Effector CD8-positive, alpha-beta T cell (primary cell): ENCODE results near the gene OR7A10.

ENCODE experiments used
- DNase-seq: peaks from one replicate; lab custom pipeline; 2025; lab: John Stamatoyannopoulos, UW
- total RNA-seq, 4 experiments: gene quantifications; one replicate each; lab custom pipeline; 2026; lab: John Stamatoyannopoulos, UW

The OR7A10 gene
- total RNA-seq: 0 reads per million in 4 experiments

DNA sequence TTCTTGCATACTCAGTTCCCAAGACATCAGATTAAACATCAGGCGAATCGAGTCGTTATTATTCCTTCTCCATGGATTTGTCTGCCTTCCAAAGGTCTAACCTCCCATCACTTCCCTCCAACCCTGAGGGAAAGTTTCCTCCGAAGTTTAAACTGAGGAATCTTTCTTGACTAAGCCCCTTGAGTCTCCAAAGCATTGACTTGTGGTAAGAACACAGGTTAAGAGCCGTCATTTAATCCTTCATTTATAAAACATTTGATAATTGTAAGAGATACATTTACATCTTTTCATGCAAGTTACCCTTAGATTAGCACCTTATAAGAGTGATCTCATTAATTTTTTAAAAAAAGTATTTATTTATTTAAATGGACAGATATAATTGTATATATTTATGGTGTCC lies at the start of gene OR7A10:
Gene OR7A10, minus strand, starts transcription at position 101 of the 400 bp plus-strand sequence. CDS start 7,045 bp downstream, outside the sequence.
- no peak for DNase-seq

DNA sequence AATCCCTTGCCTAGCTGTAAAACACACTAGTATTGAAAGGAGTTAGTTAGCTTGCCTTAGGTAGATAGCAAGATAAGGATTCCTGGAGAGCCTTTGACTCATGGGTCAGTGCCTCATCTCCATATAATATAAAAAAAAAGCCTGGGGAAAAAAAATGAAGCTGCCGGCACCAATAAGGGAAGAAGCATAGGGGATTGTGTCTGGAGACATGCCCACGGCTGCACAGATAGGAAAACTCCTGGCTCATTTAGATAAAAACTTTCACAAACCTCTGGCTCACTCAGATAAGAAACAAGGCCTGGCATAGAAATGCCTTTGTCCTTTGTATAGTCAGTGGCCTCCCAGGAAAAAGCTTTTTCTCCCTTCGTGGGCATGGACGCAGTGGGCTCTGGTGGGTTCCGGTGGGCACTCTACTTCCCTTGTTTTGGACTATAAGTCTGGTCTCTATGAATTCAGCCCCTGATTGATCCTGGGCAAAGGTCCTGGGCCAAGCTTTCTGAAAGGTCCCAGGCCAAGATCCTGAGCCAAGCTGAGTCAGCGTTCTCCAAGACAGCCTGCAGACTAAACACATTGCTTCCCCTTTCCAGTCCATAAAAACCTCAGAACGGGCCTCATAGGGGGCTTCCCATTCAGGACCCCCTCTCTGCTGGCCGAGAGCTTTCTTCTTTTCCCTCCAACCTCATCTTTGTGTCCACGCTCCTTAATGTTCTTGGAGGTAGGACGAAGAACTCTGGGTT lies 42.1 kb upstream of the OR7A10 start:
- DNase-seq: no peak

DNA sequence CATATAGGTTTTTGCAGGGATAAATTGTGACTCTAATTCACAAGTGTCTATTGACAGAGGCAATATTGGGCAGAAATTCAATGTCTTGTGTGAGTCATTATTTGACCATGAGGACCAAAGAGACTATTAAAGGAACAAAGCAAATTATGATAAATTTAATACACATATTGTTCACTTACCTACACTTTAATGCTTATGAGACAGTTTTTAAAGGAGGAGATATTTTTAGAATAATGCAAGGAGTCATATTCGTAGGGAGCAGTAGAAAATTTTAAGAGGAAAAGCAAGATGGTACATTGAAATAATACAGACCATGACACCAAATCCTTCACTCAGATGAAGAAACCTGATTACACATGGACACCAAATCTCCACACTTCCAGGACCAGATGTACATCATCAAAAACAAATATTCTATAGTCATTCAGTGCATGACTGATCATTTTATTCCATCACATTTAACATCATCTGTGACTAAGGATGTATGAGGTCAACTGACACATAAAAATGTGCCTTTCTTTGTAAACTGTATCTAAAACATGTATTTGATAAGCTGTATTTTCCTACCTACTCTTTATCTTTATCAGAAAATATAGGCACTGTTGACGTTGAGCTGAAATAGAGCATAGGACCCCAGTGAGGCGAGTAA lies 41.4 kb upstream of the OR7A10 start:
- no peak for DNase-seq

DNA sequence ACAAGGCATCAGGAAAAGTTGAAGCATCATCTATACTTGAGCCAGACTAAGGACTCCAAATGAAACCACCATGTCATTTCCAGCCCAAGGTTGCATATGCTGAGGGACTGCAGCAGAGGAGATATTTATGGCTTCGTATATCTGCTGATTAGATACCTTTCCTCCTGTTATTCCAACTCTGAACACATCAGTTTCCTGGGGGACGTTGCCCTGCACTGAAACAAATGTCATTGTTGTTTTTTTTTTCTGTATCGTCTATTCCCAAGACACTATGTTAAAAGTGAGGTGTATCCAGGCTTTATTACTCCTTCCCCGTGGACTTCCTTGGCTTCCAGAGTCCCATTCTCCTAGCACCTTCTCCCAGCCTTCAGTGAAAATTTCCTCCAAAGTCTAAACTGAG lies 37.3 kb upstream of the OR7A10 start, which contains the start of gene OR7A17:
Gene OR7A17, minus strand, starts transcription at position 101 of the 400 bp plus-strand sequence. CDS start 4,777 bp downstream, outside the sequence.
- DNase-seq: no peak

DNA sequence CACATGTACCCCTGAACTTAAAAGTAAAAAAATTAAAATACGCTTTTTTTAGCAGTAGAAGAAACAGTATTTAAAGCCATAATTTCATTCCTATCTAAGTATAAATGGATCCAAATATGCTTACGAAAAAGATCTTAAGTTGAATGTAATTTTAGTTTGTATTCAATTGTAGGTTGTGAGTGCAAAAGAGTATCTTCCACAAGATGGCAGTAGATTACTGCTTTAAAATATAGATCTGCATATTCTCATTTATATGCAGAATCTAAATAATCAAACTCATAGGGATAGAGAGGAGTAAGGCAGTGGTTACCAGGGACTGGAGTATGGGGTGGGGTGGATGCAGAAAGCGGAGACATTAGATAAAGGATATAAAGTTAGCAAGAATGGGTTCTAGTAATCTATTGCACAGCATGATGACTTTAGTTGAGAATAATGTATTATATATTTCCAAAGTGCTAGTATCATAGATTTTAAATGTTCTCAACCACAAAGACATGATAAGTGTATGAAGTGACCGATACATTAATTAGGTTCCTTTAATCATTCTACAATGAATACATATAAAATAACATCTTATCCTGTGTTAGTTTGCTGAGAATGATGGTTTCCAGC lies 23.0 kb upstream of the OR7A10 start:
- DNase-seq: no peak

DNA sequence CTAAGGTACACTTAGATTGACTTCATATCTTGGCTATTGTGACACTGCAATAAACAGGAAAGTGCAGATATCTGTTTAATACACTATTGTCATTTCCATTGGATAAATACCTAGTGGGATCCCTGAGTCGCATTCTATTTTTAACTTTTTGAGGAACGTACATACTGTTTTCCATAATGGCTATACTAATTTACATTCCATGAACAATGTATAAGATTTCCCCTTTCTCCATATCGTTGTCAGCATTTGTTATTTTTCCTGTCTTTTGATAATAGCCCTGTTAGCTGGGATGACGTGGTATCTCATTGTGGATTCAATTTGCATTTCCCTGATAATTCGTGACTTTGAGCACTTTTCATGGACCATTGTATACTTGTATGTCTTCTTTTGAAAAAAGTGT lies 19.8 kb upstream of the OR7A10 start:
- DNase-seq: no peak

DNA sequence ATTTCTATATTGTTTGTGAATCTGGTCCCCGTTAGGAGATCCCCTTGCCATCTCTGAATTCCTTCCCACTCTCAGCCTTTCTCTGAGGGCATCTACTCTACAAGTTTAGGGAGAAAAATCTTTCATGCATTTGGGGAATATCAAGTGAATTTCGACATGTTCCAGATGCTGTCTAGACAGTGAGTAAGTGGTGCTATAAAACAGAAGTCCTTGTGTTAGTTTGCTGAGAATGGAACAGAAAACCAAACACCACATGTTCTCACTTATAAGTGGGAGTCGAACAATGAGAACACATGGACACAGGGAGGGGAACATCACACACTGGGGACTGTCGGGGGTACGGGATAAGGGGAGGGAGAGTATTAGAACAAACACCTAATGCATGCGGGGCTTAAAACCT lies 5.1 kb downstream of the OR7A10 start:
- no peak for DNase-seq

DNA sequence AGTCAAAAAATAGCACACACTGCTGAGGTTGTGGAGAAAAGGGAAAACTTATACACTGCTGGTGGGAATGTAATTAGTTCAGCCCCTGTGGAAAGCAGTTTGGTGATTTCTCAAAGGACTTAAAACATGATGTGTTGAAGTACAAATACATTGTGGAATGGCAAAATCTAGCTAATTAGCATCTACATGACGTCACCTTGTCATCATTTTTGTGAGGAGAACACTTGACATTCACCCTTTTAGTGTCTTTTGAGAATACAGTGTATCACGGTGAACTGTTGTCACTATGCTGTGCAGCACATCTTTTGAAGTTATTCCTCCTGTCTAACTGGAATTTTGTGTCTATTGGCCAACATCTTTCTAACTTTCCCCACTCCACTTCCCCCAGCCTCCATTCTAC lies 5.6 kb downstream of the OR7A10 start:
- DNase-seq: no peak

DNA sequence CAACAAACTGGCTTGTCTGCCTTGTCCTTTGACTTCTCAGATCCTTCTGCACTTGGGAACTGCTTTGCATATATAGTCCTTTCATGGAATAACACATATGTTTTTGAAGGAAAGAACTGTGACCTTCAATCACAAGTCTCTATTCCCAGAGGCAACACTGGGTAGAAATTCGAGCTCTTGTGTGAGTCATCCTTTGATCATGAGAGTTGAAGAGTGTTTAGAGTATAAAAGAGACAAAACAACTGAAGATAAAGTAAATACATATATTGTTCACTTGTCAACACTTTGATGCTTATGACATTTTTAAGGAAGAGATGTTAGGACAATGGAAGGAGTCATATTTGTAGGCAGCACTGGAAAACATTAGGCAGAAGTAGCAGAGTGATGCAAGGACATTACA lies 8.5 kb downstream of the OR7A10 start:
- DNase-seq: no peak

DNA sequence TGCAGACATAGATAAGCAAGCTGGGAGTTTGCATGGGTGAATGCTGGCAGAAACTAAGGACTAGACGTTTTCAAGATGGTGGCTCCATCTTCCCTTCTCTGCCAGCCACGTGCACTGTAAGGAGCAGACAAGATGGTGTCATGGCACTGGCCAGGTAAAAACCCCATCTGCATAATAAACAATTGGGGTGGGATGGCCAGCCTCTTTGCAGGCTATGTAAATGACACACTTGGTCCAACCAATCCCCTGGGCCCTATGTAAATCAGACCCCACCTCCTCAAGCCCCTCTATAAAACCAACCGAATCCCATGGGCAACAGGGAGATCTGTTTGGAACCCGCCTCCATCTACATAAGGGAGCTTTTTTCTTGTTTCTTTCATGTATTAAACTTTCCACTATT lies 11.3 kb downstream of the OR7A10 start:
- DNase-seq: no peak

DNA sequence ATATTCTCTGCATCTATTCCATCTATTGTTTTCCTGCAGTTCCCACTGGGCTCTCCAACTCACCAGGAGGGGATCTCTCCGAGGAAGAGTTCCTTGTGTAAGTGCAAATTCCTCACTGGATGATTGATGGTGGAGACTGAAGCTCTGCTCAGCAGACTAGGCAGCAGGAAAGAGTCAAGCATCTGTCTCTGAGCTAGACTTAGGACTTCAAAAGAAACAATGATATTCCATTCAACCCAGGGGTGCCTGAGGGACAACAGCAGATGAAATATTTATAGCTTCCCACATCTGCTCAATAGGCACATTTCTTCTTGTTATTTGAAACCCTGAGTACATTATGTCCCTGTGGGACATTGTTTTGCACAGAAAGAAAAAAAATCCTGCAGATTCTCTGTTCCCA lies 13.7 kb downstream of the OR7A10 start, which contains the start of the genes OR7A5 and OR7C1:
Gene OR7A5, minus strand, starts transcription at position 175 of the 400 bp plus-strand sequence. CDS start 6,944 bp downstream, outside the sequence.
Gene OR7C1, minus strand, starts transcription at position 175 of the 400 bp plus-strand sequence. CDS start 35,049 bp downstream, outside the sequence.
- DNase-seq: no peak

DNA sequence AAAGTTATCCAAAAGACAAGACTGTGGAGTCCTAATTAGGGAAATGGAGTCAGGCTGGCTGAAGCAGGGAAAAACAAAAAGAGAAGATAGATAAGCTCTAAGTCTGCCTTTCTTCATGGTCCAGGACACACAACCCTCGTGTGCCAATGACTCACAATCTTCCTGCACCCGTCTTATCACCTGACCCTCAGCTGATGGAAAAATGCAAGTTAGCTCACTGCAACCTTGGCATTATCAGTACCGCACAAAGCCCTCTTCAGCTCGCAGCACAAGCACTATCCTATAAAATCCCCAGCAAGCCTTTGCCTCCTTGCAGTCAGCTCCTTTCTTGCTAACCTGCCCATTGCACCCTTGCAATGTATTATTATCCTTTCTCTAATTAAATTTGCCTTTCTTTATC lies 18.0 kb downstream of the OR7A10 start:
- no peak for DNase-seq

DNA sequence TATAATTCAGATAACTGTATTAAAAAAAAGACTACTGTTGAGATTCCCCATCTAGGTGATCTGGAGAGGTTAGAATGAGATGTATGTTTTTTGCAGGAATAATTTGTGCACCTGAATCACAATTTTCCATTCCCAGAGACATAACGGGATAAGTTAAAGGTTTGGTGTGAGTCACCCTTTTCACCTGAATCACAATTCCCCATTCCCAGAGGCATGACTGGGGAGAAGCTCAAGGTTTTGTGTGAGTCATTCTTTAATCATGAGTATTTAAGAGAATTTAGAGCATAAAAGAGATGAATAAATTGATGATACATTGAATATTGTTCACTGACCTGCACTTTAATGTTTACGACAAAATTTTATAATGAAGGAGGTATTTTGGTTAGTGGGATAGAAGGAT lies 22.7 kb downstream of the OR7A10 start:
- DNase-seq: no peak

DNA sequence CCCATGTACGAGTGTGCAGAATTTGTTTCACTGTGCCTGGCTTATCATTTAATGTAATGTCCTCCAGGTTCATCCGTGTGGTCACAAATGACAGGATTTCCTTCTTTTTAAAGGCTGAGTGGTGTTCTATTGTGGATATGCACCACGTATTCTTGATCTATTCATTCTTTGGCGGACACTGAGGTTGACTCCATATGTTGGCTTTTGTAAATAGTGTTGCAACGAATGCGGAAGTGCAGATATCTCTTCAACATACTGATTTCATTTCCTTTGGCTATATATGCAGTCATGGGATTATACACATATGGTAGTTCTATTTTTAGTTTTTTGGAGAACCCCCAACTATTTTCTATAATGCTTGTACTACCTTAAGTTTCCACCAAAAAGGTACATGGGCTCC lies 26.8 kb downstream of the OR7A10 start:
- no peak for DNase-seq

DNA sequence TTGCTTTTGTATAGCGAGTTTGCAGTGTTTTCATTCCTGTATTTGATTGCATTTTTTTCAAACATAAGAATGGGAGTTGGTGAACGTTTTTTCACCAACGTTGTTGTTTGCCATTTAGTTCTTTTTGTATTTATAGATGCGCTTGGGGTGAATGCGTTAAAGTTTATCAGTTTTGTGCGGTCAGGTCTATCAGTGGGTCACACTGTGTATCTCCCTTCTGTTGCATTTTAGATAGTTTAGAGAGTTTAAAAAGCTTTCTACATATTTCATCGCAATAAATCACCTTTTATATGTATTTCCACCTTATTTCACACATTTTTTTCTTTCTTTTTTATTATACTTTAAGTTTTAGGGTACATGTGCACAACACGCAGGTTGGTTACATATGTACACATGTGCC lies 30.1 kb downstream of the OR7A10 start:
- no peak for DNase-seq

DNA sequence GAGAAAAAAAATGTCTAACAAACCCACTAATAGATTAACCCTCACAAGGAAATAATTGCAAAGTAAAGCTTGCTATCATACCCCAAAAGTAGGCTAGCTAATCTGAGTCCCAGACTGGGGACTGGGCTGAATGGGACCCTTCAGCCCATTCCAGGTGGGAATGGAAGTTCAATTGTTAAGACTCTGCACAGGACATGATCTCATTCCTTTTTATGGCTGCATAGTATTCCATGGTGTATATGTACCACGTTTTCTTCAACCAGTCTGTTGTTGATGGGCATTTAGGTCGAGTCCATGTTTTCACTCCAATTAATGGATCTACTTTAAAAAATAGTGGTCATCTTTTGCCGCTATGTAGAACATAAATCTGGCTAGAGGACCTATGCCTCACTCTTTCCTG lies 31.7 kb downstream of the OR7A10 start:
- no peak for DNase-seq

DNA sequence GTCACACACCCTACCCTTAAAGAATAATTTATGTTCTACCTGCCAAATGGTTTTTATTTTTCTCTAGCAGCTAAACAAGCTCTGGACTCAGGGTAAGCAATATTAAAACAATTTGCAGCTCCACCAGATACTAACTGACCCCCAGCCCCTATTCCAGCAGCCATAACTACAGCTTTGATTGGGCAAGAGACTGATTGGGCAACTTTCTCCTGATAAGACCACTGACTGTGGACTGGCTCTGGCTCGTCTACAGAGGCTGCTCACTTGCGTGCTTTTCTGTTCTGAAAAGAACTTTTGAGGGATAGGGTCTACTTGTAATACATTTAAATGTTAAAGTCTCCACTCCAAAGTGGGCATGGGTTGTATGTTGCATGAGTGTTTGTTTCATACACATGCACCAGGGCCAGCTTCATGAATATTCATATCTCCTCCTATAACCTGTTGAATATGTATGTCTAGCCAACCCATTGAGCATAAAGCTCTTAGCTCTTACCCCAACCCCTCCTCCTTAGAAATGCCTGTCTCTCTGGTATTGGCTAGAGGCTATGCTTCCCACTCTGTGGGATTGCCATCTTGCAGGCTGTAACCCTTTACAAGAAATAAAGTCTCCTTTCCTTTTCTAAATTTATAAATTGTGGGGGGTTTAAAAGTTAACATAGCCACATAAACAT lies 33.6 kb downstream of the OR7A10 start:
- no peak for DNase-seq

DNA sequence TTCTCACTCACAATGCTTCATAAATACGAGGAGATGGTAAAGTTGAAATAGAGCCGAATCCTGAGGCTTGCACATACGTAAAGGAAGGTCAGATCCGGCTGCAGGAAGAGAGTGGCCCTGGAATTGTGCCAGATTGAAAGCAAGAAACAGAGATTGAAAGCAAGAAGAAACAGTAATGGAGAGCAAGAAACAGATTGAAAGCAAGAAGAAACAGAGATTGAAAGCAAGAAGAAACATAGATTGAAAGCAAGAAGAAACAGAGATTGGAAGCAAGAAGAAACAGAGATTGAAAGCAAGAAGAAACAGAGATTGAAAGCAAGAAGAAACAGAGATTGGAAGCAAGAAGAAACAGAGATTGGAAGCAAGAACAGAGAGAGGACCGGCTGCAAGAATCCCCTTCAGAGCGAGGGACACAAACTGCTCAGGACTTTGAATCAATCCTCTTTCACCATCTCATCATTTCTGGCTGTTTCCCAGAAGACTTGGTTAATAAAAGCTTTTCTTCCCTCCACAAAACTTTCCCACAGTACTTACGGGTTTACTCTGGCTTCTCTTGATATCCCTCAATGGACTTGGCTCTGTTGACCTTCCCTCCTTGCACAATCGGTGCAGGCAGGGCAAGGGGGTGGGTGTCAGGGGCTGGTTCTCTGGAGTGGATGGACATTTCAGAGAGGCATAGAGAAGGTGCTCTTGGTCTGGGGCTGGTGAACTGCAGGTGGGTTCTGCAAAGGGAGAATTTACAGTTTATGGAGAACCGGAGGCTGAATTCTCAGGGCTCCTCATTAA lies 39.3 kb downstream of the OR7A10 start:
- no peak for DNase-seq

DNA sequence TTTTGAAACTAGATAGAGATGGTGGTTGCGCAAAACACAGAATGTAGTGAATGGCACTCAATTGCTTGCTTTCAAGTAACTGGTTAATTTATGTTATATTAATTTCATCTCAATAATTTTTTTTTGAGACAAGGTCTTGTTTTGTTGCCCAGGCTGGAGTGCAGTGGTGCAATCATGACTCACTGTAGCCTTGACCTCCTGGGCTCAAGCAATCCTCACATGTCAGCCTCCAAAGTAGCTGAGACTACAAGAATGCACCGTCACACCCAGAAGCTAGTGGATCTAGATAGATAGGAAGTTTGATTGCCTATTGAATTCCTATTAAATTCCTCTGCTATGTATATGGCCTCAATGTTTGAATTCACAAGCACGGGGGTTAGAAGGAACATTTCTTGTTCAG lies 44.0 kb downstream of the OR7A10 start:
- DNase-seq: no peak

DNA sequence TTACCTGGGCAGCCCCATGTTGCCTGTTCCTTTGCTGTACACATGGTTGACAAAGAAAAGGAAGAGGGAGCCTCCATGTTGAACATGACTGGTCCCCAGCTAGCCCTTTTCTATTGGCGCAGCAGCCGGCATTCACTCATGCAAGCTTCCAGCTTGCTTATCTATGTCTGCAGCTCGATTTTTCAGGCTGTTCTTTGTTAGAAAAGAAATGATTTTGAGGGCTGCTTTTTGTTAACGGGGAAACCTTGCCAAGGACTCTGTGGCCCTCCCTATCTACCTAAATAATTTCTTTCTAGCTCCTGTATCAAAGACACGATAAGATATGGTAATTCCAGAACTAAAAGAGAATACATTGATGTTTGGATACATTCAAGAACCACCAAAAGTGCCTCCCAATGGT lies 50.0 kb downstream of the OR7A10 start:
- no peak for DNase-seq

DNA sequence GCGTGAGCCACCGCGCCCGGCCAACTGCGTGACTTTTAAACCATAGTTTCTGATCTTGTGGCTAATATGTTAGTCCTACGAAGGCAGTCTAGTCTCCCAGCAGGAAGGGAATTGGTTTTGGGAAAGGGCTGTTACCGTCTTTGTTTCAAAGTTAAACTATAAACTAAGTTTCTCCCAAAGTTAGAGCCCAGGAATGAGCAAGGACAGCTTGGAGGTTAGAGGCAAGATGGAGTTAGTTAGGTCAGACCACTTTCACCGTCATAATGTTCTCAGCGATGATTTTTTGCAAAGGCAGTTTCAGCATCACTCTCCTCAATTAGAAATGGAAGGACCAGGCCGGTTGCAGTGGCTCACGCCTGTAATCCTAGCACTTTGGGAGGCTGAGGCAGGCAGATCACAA lies 52.7 kb downstream of the OR7A10 start:
- DNase-seq: no peak
